HG02870 (cell line): Measurements from ENCODE around the gene SLC35A3.
"Not testable (repeated sequence)": the region's sequence is repeated elsewhere in the genome, so short reads cannot be mapped to it uniquely, and the experiment has no call there.

Experiments
- ATAC-seq: cut with Tn5 transposase; IDR thresholded peaks from one replicate; pipeline ENCODE4 v1.9.1; 2021; ENCODE audit warnings: mild to moderate bottlenecking, moderate library complexity; ENCODE audit not compliant: unreplicated experiment

SLC35A3 gene

DNA sequence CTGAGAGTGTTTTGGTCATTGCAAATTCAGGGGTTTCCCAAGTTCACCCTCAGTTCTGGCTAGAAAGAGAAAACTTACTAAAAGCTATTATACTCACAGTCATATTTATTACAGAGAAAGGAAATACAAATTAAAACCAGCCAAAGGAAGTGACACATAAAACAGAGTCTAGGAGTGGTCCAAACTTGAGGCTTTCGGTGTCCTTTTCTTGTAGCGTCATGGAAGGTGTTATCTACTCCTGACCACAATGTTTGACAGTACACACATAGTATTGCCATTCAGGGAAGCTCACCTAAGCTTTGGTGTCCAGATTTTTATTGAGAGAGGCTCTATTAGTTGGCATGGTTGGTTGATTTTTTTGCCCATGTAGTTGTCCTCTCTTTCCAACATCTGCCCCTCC is 59.0 kb downstream of the SLC35A3 start:
- ATAC-seq = no peak

- ATAC-seq = no peak
Observed at GRCh38 chr1:100034470-100034869, 64.7 kb downstream of the SLC35A3 start.

GRCh38 chr1:100035214-100035613 is 65.4 kb downstream of the SLC35A3 start:
- ATAC-seq = no peak

DNA sequence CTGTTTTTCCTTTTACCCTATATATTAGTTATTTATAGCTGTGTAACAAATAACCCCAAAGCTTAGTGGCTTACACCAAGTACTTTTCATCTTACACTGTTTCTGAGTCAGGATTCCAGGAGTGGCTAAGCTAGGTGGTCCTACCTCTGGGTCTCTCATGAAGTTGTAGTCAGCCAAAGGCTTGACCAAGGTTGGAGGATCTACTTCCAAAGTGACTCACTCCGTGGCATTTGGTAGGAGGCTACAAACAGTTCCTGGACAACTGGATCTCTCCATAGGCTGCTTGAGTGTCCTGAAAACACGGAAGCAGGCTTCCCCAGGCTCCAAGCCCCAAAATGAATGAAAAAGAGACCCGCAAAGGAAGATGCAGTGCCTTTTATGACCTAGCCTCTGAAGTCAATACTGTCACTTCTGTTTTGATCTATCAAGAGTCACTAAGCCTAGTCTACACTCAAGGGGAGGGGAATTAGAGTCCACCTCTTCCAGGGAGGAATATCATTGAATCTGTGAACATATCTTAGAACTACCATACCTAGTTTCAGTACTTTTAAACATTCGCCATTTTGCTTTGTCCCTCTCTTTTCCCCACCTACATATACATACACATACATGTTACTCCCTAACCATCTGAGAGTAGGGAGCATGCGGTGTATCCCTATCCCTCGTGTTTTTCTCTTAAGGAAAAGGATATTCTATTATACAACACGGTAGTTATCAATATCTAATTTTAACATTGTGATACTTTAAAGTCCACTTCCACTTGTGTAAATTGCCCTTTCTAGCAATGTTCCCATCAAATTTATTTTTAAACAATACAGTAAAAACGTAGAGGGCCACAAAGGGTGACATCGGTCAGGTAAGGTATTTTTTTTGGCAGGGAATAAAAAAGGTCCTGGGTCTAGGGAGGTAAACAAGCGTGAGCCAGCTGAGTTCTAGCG is 67.2 kb downstream of the SLC35A3 start:
- no peak for ATAC-seq

DNA sequence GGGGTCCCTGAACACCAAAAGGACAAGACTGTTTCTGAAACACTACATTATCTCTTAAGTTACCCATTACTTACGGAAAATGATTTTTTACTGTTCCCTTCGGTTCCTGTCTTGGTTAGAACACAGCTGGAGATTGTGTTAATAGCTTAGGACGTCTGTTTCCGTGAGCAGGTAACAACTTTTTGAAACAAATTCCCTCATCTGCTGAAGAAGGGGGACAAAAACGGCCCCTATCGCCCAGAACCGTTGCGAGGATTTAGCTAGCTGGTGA is 67.8 kb downstream of the SLC35A3 start:
- ATAC-seq = no peak

- peak; percentile 83 for ATAC-seq
Observed at GRCh38 chr1:100037927-100038659, 68.3 kb downstream of the SLC35A3 start.

DNA sequence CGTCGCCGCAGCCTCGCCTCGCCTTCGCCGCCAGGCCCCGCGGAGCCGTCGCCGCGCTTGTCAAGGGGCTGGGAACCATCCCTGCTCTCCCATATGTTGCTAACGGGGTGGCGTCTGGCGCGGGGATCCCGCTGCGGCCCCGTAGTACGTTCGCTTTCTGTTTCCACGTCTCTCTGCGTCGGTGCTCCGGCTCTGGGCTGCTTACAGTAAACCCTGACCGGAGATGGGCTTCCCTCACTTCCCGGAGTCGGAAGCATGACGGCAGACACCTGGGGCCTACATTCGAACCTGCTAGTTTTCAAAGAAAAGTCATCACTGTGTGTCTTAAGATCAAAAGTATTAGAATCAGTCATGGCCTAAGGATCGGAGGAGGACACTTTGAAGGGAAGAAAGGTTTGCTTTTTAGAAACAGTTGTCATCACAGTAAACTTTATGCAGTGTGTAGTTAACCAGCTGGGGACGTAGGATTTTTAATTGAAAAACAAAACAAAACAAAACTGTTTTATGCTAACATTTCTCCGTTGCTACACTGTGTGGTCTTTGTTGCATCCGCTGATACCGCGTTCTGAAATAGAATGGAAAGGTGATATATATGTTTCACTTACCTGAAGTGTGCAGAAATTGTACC is 69.0 kb downstream of the SLC35A3 start:
- ATAC-seq = peak; percentile 50

DNA sequence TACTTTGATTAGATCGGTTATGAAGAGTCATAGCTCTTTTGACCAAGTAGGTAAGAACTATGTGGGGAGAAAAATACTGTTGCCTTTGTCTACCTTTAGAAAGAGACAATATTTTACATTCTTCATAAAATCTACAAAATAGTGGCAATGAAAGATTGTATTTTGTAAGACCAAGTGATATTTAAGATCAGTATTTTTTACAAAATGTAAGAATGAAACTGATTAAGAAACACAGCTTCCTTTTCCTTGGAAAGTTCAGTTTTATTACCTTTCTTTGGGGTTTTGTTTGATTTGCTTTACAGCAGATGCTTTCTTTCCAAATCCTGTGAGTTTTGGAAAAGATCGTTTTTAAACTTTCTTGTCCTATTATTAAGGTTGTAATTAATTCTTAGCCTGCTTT is 69.8 kb downstream of the SLC35A3 start:
- no peak for ATAC-seq

DNA sequence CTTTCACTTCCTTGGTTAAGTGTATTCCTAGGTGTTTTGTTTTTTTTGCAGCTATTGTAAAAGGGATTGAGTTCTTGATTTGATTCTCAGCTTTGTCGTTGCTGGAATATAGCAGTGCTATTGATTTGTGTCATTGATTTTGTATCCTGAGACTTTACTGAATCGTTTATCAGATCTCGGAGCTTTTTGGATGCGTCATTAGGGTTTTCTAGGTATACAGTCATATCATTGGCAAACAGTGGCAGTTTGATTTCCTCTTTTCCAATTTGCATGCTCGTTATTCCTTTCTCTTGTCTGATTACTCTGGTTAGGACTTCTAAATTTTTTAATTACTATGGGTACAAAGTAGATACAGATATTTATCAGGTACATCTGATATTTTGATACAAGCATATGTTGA is 75.4 kb downstream of the SLC35A3 start:
- ATAC-seq = no peak

GRCh38 chr1:100047235-100047708 is 77.5 kb downstream of the SLC35A3 start:
- ATAC-seq = not testable (repeated sequence)

- no peak for ATAC-seq
Observed at GRCh38 chr1:100050139-100050538, 80.3 kb downstream of the SLC35A3 start.

- ATAC-seq = no peak
Observed at GRCh38 chr1:100051401-100051800, 81.6 kb downstream of the SLC35A3 start.

GRCh38 chr1:100051893-100052292 is 82.1 kb downstream of the SLC35A3 start:
- ATAC-seq = no peak

GRCh38 chr1:100053119-100053518 is 83.3 kb downstream of the SLC35A3 start:
- no peak for ATAC-seq

DNA sequence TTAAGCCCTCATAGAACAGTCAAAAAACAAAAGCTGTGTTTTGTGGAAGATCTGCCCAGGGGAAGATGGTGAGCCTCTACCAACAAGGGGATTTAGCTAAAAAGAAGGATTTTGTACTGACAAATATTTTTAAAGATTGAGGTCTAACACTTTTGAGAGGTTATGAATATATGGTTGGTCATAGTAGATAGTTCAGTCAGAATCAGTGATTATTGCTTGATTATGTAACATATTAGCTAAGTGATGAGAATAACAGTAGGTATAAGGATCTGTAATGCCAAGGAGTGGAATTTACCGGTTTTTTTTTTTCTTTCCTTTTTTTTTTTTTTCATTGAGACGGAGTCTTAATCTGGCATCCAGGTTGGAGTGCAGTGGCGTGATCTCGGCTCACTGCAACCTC is 83.9 kb downstream of the SLC35A3 start:
- no peak for ATAC-seq

DNA sequence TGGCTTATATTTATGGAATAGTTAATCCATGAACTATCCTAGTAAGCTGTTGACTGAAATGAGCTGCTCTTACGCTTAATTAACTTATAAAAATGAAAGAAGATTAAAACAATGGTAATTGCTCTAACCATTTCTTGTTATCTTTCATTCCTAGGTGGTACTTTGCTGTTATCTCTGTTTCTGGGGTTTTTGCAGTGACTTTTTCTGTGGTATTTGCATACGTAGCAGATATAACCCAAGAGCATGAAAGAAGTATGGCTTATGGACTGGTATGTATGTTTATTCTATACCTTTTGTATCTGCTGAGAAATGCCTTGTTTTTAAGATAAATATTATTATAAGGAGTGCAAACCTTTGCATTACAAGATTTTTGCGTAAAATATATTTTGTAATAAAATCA is 91.9 kb downstream of the SLC35A3 start:
- ATAC-seq = no peak

- no peak for ATAC-seq
Observed at GRCh38 chr1:100065183-100065968, 95.6 kb downstream of the SLC35A3 start.

GRCh38 chr1:100065969-100066227 is 96.1 kb downstream of the SLC35A3 start:
- ATAC-seq = no peak

GRCh38 chr1:100070201-100070939 is 100.6 kb downstream of the SLC35A3 start:
- no peak for ATAC-seq

DNA sequence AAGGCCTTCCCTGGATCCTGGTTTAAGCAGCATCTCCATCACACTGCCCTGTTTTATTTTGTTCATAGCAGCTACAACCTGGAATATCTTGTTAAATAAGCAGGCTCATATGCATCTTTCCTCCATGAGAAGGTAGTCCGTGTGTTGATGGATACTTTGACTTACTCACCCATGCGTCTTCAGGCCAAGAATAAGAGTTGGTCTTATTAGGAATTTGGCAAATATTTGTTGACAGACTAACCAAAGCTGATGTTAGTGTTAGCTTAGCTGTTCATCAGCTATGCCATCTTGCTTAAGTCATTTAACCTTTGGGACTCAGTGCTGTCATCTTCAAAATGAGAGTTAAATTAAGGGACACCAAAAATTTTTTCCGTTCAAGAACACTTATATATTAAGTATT is 103.7 kb downstream of the SLC35A3 start:
- ATAC-seq = no peak
